Thoracic aorta (tissue), 2 donors: ENCODE results near the gene MAPKAPK2. TPM values are rescaled to one million over a fixed set of nuclear protein-coding genes. Genes with fewer than 3 reads are reported as not detected.

Source experiments
- ATAC-seq: fragments of 150-250 bp; one replicate; pipeline ENCODE4 v1.8.0; 2017; ENCODE audit warnings: low read depth; ENCODE audit not compliant: insufficient number of reproducible peaks, low FRiP score
- DNase-seq: peaks from one replicate; pipeline ENCODE4 v3.0.0-alpha.2; 2020; ENCODE audit warnings: low spot score
- H3K27ac ChIP-seq, 2 donors: fragments of 200-600 bp; sonication (generic); 1 replicate in 1 of 2; 2 replicates in 1 of 2; pipeline ENCODE4 v1.5.1; 2016; ENCODE audit warnings: mild to moderate bottlenecking in 2 of 2, moderate library complexity in 2 of 2
- H3K27me3 ChIP-seq: fragments of 200-600 bp; sonication (generic); replicated peaks from 2 replicates; pipeline ENCODE4 v1.6.0; 2016; ENCODE audit warnings: mild to moderate bottlenecking; ENCODE audit not compliant: insufficient read depth
- H3K36me3 ChIP-seq: fragments of 200-600 bp; sonication (generic); one replicate; pipeline ENCODE4 v1.5.1; 2016
- H3K4me1 ChIP-seq, 2 donors: fragments of 200-600 bp; sonication (generic); 1 replicate in 1 of 2; 2 replicates in 1 of 2; pipeline versions ENCODE4 v1.5.1 to v1.6.0; 2016; ENCODE audit warnings: low read depth in 2 of 2, mild to moderate bottlenecking in 1 of 2; ENCODE audit not compliant: control insufficient read depth in 1 of 2
- H3K4me3 ChIP-seq: fragments of 200-600 bp; sonication (generic); 2 replicates; pipeline ENCODE4 v1.5.1; 2016; ENCODE audit warnings: mild to moderate bottlenecking
- H3K9me3 ChIP-seq: fragments of 200-600 bp; sonication (generic); 2 replicates; pipeline ENCODE4 v1.5.1; 2016
- CTCF ChIP-seq: fragments of 200-600 bp; sonication (generic); IDR thresholded peaks from one replicate; pipeline ENCODE4 v1.5.1; 2019; ENCODE audit warnings: antibody characterized with exemption
- total RNA-seq, 2 donors: library from RNA; depleted of rRNA; stranded (reverse); fragments of >200 nt; gene quantifications; one replicate each; pipeline versions ENCODE4 v1.1.0 to v1.2.3, GENCODE V29; 2016

The MAPKAPK2 gene
- total RNA-seq, 2 donors from 2014 or later, result 80.7 to 89.2 TPM

- no peak for ATAC-seq
- DNase-seq, result no peak
- no peaks in the 10 kb centered on the region for H3K36me3 ChIP-seq
- peaks cover 58 to 73% of the 10 kb centered on the region in 2 donors for H3K4me1 ChIP-seq
- peak overlapping the region; percentile 98 to 99 for H3K27ac ChIP-seq
- peak overlapping the region; percentile 83 for H3K4me3 ChIP-seq
- H3K9me3 ChIP-seq, result no peaks in the 10 kb centered on the region
- no peaks in the 10 kb centered on the region for H3K27me3 ChIP-seq
- no peak for TF ChIP-seq CTCF
These were observed 3.3 kb downstream of the MAPKAPK2 start for GRCh38 chr1:206687915-206688442.

DNA sequence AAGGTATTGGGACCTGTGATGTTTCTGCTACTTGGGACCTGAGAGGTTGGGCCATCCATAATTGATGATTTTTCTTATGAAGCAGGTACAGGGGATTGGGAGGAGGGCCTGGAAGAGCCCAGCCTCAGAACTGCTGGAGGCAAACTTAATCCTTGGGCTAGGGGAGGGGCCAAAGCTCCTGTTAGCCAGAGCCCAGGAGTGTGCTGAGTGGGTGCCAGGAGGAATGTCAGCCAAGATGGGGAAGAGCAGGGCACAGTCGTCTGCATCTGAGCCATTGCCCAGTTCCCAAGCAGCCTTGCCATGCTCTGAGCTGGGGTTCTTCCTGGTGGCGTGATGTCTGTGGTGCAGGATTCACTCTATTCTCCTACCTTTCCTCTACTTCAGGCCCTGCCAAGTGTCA lies 5.8 kb downstream of the MAPKAPK2 start:
- H3K36me3 ChIP-seq, result no peaks in the 10 kb centered on the region
- H3K27ac ChIP-seq, result peak overlapping the region; percentile 33 to 43
- DNase-seq (no peak), ATAC-seq (no peak)
- no peaks in the 10 kb centered on the region for H3K27me3 ChIP-seq
- H3K9me3 ChIP-seq, result no peaks in the 10 kb centered on the region
- no peak for TF ChIP-seq CTCF
- no peak overlapping the region for H3K4me3 ChIP-seq
- peaks cover 71 to 91% of the 10 kb centered on the region in 2 donors for H3K4me1 ChIP-seq

- ATAC-seq (no peak), DNase-seq (no peak)
- H3K27ac ChIP-seq, result peak overlapping the region; percentile 92 to 95
- peaks cover 71 to 97% of the 10 kb centered on the region in 2 donors for H3K4me1 ChIP-seq
- TF ChIP-seq CTCF, result no peak
- H3K4me3 ChIP-seq, result no peak overlapping the region
- H3K27me3 ChIP-seq, result no peaks in the 10 kb centered on the region
- H3K9me3 ChIP-seq, result no peaks in the 10 kb centered on the region
- H3K36me3 ChIP-seq, result no peaks in the 10 kb centered on the region
These were observed 6.9 kb downstream of the MAPKAPK2 start for GRCh38 chr1:206691604-206692003.

DNA sequence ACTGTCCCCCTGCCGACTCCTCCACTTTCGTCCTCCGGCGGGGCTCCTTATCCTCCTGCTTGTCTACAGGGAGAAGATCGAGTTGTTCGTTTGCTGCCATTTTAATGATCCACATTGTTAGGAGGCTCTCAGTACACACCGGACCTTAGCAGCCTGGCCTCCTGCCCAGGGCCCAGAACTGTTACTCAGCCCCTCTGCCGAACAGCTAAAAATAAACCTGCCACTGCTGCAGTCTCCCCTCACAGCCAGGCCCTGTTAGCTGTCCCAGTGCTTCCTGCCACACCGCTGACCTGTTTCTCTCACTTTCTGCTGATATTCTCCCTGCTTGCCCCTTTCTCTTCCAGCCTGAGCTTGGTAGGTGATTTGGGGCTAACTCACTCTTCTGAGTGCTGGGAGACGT lies 8.3 kb downstream of the MAPKAPK2 start:
- Histone ChIP-seq H3K27ac (peak overlapping the region; percentile 92 to 95), H3K4me1 (peaks cover 57 to 97% of the 10 kb centered on the region in 2 donors), H3K9me3 (no peaks in the 10 kb centered on the region), H3K36me3 (no peaks in the 10 kb centered on the region), H3K27me3 (no peaks in the 10 kb centered on the region), H3K4me3 (peak overlapping the region; percentile 59)
- ATAC-seq (peak; percentile 86), DNase-seq (peak; percentile 72)
- TF ChIP-seq CTCF, result no peak

GRCh38 chr1:206693592-206693991 lies 8.9 kb downstream of the MAPKAPK2 start:
- TF ChIP-seq CTCF, result no peak
- no peaks in the 10 kb centered on the region for H3K36me3 ChIP-seq
- peaks cover 53 to 97% of the 10 kb centered on the region in 2 donors for H3K4me1 ChIP-seq
- peak; percentile 73 for ATAC-seq
- peak overlapping the region; percentile 59 for H3K4me3 ChIP-seq
- peak; percentile 69 for DNase-seq
- no peaks in the 10 kb centered on the region for H3K9me3 ChIP-seq
- peak overlapping the region; percentile 92 to 95 for H3K27ac ChIP-seq
- H3K27me3 ChIP-seq, result no peaks in the 10 kb centered on the region
